A673 (cell line): ENCODE results near the gene GRAMD1A. TPM values are rescaled to one million over a fixed set of nuclear protein-coding genes. Genes with fewer than 3 reads are reported as not detected.

ENCODE experiments used
- Bru-seq: library from RNA; stranded (reverse); fragments of 400-500 nt; gene quantifications from one replicate; lab custom pipeline; 2021; lab: Mats Ljungman, UMichigan
- BruChase-seq, 2 experiments: library from RNA; stranded (reverse); fragments of 400-500 nt; gene quantifications; one replicate each; lab custom pipeline; 2021; lab: Mats Ljungman, UMichigan
- BruUV-seq: library from RNA; stranded (reverse); fragments of 400-500 nt; replicated peaks from 2 replicates; lab custom pipeline; 2021; lab: Mats Ljungman, UMichigan
- CTCF ChIA-PET: fragments of 300-600 bp; sonication (Branson Sonifier 250); formaldehyde crosslinking; loops from one replicate; lab custom pipeline; 2022; ENCODE audit warnings: antibody characterized with exemption; lab: Charles Lee
- POLR2A ChIA-PET: fragments of 300-600 bp; sonication (Branson Sonifier 250); formaldehyde crosslinking; loops from one replicate; lab custom pipeline; 2022; ENCODE audit warnings: antibody characterized with exemption; ENCODE audit not compliant: low non-redundant PET; lab: Charles Lee
- DNase-seq: peaks from one replicate; pipeline ENCODE4 v3.0.0-alpha.2; 2015; ENCODE audit warnings: low spot score
- H3K27ac ChIP-seq: fragments of 200-600 bp; sonication (generic); 2 replicates; pipeline ENCODE4 v1.5.1; 2016; ENCODE audit warnings: mixed run types, low read depth, mild to moderate bottlenecking, mixed read lengths, antibody characterized with exemption, low read length; ENCODE audit not compliant: poor library complexity, severe bottlenecking
- H3K27me3 ChIP-seq: fragments of 200-600 bp; sonication (generic); replicated peaks from 2 replicates; pipeline ENCODE4 v1.6.1; 2017; ENCODE audit warnings: mixed run types, low read depth, mild to moderate bottlenecking, mixed read lengths, antibody characterized with exemption, low read length; ENCODE audit not compliant: insufficient read depth, poor library complexity
- H3K36me3 ChIP-seq: fragments of 200-600 bp; sonication (generic); 2 replicates; pipeline ENCODE4 v1.6.1; 2016; ENCODE audit warnings: mixed run types, mild to moderate bottlenecking, mixed read lengths, antibody characterized with exemption, low read length; ENCODE audit not compliant: insufficient read depth, poor library complexity, severe bottlenecking
- H3K4me1 ChIP-seq: fragments of 200-600 bp; sonication (generic); 2 replicates; pipeline ENCODE4 v1.6.1; 2017; ENCODE audit warnings: mixed run types, mild to moderate bottlenecking, mixed read lengths, antibody characterized with exemption, low read length; ENCODE audit not compliant: insufficient read depth, poor library complexity, severe bottlenecking
- H3K4me3 ChIP-seq: fragments of 200-600 bp; sonication (generic); 2 replicates; pipeline ENCODE4 v1.5.1; 2016; ENCODE audit warnings: low read depth, mixed run types, mild to moderate bottlenecking, mixed read lengths, low read length; ENCODE audit not compliant: poor library complexity, severe bottlenecking
- H3K9me3 ChIP-seq: fragments of 200-600 bp; sonication (generic); 2 replicates; pipeline ENCODE4 v1.6.1; 2016; ENCODE audit warnings: mixed run types, low read depth, mild to moderate bottlenecking, mixed read lengths, antibody characterized with exemption, low read length; ENCODE audit not compliant: poor library complexity, severe bottlenecking
- CTCF ChIP-seq: fragments of 300-800, 200-600 bp; sonication (generic); conservative IDR thresholded peaks from 2 replicates; pipeline ENCODE4 v1.5.1; 2017; ENCODE audit warnings: low read depth, mild to moderate bottlenecking, antibody characterized with exemption, low read length, moderate library complexity, mixed read lengths
- EZH2 ChIP-seq: fragments of 200-600 bp; sonication (generic); IDR thresholded peaks from 2 replicates; pipeline ENCODE4 v1.6.1; 2017; ENCODE audit warnings: borderline replicate concordance, low read depth, mild to moderate bottlenecking, mixed read lengths, antibody characterized with exemption, low read length; ENCODE audit not compliant: poor library complexity, severe bottlenecking
- intact Hi-C: fragments of 100-400 bp; cut with micrococcal nuclease; formaldehyde crosslinking; loops from one replicate; pipeline ENCODE4 v1.10.0; 2022; ENCODE audit not compliant: unreplicated experiment
- long read RNA-seq: library from polyadenylated mRNA; stranded (forward); transcript quantifications from one replicate; pipeline ENCODE4 v2.0.0, GENCODE V29; 2022
- total RNA-seq: library from RNA; stranded (reverse); gene quantifications from 2 replicates; pipeline ENCODE4 v1.2.3, GENCODE V29; 2021

GRAMD1A gene
- 87.3 and 101 TPM in 2 replicates for total RNA-seq
- Bru-seq, nascent RNA, result percentile 66 among the genes with signal in this experiment
- BruChase-seq, experiment 1, labeled RNA remaining after a 2-hour chase, result percentile 76 among the genes with signal in this experiment
- BruChase-seq, experiment 2, labeled RNA remaining after a 6-hour chase, result percentile 84 among the genes with signal in this experiment
- long read RNA-seq, transcript GRAMD1A-202 (18 exons, 2,523 nt), result major isoform, 9 of 209 reads
- long read RNA-seq, partial matches to known transcripts, result 25 of 209 reads
- long read RNA-seq, other reads (novel, unspliced or antisense), result 171 of 209 reads

GRCh38 chr19:34999498-35000337, at the start of gene GRAMD1A:
GRAMD1A (plus strand) TSS chr19:35000323; CDS start chr19:35000479, 156 bp downstream.
- peak within 1 kb of the TSS; percentile 89 for H3K4me3 ChIP-seq
- intact Hi-C loops, result no loop called here
- peak within 1 kb of the TSS; percentile 82 for H3K27ac ChIP-seq
- peaks cover 16% of the 10 kb centered on the region for H3K36me3 ChIP-seq
- peaks cover 16% of the 10 kb centered on the region for H3K4me1 ChIP-seq
- ChIA-PET CTCF (interaction anchor here (0.7 kb wide), 1 partner anchor 65 kb away, joined by 10 read pairs; no protein-coding TSS in a partner anchor), POLR2A (no interaction called here)
- H3K9me3 ChIP-seq, result no peaks in the 10 kb centered on the region
- no peaks in the 10 kb centered on the region for H3K27me3 ChIP-seq
- TSS peak; percentile 90 for BruUV-seq
- peak; percentile 88 for DNase-seq
- TF ChIP-seq EZH2 (no peak), CTCF (no peak)

GRCh38 chr19:34953092-34953491, 47.0 kb upstream of the GRAMD1A start:
- intact Hi-C loops, result no loop called here
- Histone ChIP-seq H3K4me3 (no peak overlapping the region), H3K4me1 (no peaks in the 10 kb centered on the region), H3K27me3 (no peaks in the 10 kb centered on the region), H3K9me3 (peaks cover 59% of the 10 kb centered on the region), H3K27ac (no peak overlapping the region), H3K36me3 (peaks cover 42% of the 10 kb centered on the region)
- POLR2A ChIA-PET, result no interaction called here
- TF ChIP-seq EZH2 (no peak), CTCF (no peak)
- DNase-seq, result no peak
- CTCF ChIA-PET, result no interaction called here
- no TSS peak for BruUV-seq

- CTCF ChIA-PET, result no interaction called here
- intact Hi-C loops, result no loop called here
- TF ChIP-seq CTCF (no peak), EZH2 (no peak)
Observed at GRCh38 chr19:34957830-34958751, 42.0 kb upstream of the GRAMD1A start.

More at GRCh38 chr19:34957830-34958751, 42.0 kb upstream of the GRAMD1A start:
- POLR2A ChIA-PET, result no interaction called here
- Histone ChIP-seq H3K4me1 (peaks cover 6% of the 10 kb centered on the region), H3K36me3 (peaks cover 66% of the 10 kb centered on the region), H3K9me3 (peaks cover 82% of the 10 kb centered on the region), H3K4me3 (no peak overlapping the region), H3K27me3 (no peaks in the 10 kb centered on the region), H3K27ac (no peak overlapping the region)
- no peak for DNase-seq
- no TSS peak for BruUV-seq
